ENCODE data around the gene RAB3B.

Gene RAB3B

DNA sequence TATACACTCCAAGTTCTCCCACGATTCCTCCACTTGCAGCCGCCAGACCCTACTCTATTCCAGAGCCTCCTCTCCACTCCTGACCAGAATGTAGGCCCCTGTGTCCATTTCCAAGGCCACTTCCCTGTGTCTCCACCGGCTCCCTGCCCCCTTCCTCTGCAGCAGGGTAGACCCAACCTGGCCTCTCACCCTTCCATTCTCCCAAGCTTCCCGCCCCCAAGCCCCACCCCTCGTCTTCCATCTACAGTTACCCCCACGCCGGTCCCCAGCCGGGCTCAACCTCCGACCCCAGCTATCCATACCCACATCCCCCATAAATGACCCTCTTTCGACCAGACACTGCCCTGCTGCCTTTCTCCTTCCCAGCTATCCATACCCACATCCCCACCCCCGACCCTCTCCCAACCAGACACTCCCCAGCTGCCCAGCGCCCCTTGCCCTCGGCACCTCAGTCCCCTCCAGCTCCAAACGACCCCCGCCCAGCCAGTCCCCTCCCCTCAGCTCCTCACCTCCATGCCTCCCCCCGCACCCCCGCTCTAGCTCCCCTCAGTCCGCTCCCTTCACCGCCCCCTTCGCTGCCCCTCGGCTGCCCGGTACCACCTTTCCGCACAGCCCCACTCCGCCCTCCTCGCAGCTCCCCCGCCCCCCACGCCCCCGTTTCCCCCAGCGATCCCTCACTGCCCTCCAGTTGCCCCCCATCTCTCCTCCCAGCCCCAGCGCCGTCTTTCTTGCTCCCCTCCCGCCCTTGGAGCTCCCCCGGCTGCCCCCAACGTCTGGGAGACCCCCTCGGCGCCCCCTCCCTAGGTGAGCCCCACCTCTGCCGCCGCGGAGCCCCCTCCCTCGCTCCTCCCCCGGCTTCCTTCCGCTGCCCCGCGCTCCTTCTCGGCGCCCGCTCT is 670 bp downstream of the RAB3B start:
- in situ Hi-C loops (cut with MboI; ENCODE audit: low sequenced_read_pairs, unreplicated experiment) = loop anchor here (25.0 kb wide), 1 partner anchor 97 kb away; no protein-coding TSS in a partner anchor
- no peak for DNase-seq (ENCODE audit: low spot score)
- TF ChIP-seq, protein P1, sequence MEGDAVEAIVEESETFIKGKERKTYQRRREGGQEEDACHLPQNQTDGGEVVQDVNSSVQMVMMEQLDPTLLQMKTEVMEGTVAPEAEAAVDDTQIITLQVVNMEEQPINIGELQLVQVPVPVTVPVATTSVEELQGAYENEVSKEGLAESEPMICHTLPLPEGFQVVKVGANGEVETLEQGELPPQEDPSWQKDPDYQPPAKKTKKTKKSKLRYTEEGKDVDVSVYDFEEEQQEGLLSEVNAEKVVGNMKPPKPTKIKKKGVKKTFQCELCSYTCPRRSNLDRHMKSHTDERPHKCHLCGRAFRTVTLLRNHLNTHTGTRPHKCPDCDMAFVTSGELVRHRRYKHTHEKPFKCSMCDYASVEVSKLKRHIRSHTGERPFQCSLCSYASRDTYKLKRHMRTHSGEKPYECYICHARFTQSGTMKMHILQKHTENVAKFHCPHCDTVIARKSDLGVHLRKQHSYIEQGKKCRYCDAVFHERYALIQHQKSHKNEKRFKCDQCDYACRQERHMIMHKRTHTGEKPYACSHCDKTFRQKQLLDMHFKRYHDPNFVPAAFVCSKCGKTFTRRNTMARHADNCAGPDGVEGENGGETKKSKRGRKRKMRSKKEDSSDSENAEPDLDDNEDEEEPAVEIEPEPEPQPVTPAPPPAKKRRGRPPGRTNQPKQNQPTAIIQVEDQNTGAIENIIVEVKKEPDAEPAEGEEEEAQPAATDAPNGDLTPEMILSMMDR (IDR thresholded peaks at IDR 0.05; ENCODE audit: borderline replicate concordance, control extremely low read depth, extremely low read depth, insufficient read depth, missing control alignments) = no peak

DNA sequence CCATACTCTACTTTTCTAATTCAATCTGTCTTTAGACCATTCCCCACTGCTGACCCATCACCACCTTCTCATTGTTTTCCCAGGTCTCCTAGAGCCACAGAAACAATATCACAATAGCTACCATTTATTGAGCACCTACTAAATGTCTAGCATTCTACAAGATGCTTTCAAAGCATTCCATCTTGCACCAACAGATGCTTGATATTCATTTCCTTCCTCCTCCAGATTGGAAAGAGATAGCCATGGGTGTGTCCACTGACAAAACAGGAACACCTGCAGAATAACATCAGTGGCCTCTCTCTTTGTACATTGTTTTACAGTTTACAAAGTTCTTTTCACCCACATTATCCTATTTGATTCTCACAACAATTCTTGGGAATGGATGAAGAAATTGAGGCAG is 2.2 kb downstream of the RAB3B start:
- TF ChIP-seq, protein P1 (IDR thresholded peaks at IDR 0.05; ENCODE audit: borderline replicate concordance, control extremely low read depth, extremely low read depth, insufficient read depth, missing control alignments) = no peak
- in situ Hi-C loops (cut with MboI; ENCODE audit: low sequenced_read_pairs, unreplicated experiment) = loop anchor here (25.0 kb wide), 1 partner anchor 99 kb away; no protein-coding TSS in a partner anchor

DNA sequence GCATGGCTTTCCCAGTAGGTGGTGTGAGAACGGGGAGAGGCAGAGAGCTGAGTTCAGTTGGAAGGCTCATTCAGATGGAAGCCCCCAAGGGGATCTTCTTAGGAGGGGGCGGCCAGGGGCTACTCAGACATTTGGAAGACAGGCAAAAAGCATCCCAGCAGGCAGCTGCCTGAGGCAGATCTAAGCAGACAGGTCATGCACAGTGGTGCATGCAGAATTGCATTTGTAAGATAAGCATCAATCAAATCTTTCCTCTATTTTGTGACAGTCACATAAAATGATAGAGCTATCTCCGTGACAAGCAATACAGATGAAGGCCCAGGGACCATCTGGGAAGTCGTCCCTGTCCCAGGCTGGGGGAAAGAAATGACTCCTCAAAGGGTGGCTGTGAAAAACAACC is 3.8 kb downstream of the RAB3B start:
- TF ChIP-seq, protein P1 (IDR thresholded peaks at IDR 0.05; ENCODE audit: borderline replicate concordance, control extremely low read depth, extremely low read depth, insufficient read depth, missing control alignments) = no peak
- in situ Hi-C loops (cut with MboI; ENCODE audit: low sequenced_read_pairs, unreplicated experiment) = loop anchor here (25.0 kb wide), 1 partner anchor 101 kb away; no protein-coding TSS in a partner anchor
- DNase-seq (ENCODE audit: low spot score) = no peak

More for the DNA sequence above, 2.2 kb downstream of the RAB3B start:
- DNase-seq (ENCODE audit: low spot score) = no peak

DNA sequence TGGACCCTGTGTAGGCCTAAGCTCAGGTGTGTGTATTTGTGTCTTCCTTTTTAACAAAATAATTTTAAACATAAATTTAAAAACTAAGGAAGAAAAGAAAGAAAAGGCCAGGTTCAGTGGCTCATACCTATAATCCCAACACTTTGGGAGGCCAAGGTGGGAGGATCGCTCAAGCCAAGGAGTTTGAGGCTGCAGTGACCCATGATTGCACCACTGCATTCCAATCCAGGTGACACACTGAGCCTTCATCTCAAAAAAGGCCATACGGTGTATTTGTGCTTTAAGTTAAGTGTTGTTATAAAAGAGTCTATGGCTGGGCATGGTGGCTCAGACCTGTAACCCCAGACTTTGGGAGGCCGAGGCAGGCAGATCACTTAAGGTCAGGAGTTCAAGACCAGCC is 8.3 kb downstream of the RAB3B start:
- in situ Hi-C loops (cut with MboI; ENCODE audit: low sequenced_read_pairs, unreplicated experiment) = loop anchor here (25.0 kb wide), 1 partner anchor 105 kb away; no protein-coding TSS in a partner anchor
- DNase-seq (ENCODE audit: low spot score) = no peak
- TF ChIP-seq, protein P1 (IDR thresholded peaks at IDR 0.05; ENCODE audit: borderline replicate concordance, control extremely low read depth, extremely low read depth, insufficient read depth, missing control alignments) = no peak

DNA sequence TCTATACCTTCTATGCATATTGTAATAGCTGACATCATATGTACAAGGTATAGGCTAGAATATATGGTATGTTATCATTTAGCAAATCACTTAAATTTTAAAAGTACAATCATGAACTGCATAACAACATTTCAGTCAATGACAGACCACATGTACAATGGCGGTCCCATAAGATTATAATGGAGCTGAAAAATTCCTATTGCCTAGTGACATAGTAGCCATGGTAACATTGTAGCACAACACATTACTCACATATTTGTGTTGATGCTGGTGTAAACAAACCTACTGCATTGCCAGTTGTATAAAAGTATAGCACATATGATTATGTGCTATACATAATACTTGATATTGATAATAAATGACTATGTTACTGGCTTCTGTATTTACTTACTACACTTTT is 8.9 kb downstream of the RAB3B start:
- TF ChIP-seq, protein P1 (IDR thresholded peaks at IDR 0.05; ENCODE audit: borderline replicate concordance, control extremely low read depth, extremely low read depth, insufficient read depth, missing control alignments) = no peak
- in situ Hi-C loops (cut with MboI; ENCODE audit: low sequenced_read_pairs, unreplicated experiment) = loop anchor here (25.0 kb wide), 1 partner anchor 106 kb away; no protein-coding TSS in a partner anchor
- DNase-seq (ENCODE audit: low spot score) = no peak

DNA sequence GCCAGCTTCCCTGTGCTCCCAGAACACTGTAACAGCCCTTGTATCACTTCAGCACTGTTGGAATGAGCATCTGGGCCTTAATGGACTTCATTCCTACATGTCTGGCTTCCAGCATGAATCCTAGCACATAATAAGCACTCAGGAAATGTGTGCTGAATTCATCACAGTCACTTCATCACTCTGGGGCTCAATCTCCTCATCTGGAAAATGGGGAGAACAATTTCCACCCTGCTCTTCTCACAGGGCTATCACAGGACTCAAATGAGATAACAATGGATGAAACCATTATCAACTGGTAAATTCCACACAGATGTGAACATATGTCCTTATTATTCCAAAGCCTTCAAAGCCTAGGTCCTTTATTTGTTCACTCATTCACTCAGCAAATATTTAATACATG is 12.4 kb downstream of the RAB3B start:
- TF ChIP-seq, protein P1 (IDR thresholded peaks at IDR 0.05; ENCODE audit: borderline replicate concordance, control extremely low read depth, extremely low read depth, insufficient read depth, missing control alignments) = no peak
- DNase-seq (ENCODE audit: low spot score) = no peak
- in situ Hi-C loops (cut with MboI; ENCODE audit: low sequenced_read_pairs, unreplicated experiment) = loop anchor here (25.0 kb wide), 1 partner anchor 109 kb away; no protein-coding TSS in a partner anchor
